ENCODE data around the gene TBC1D22B. TPM values are rescaled to one million over a fixed set of nuclear protein-coding genes. Genes with fewer than 3 reads are reported as not detected.

Gene TBC1D22B
- total RNA-seq, 1 experiment from 2014 or later: 9.1 TPM

GRCh38 chr6:37238381-37238780, 19.2 kb upstream of the TBC1D22B start:
- Histone ChIP-seq H3K9me2 (replicated peaks; ENCODE audit: low read length) (no peaks in the 10 kb centered on the region), H4K20me1 (ENCODE audit: low read length) (no peaks in the 10 kb centered on the region), H3K79me2 (ENCODE audit: low read length) (no peaks in the 10 kb centered on the region), H3K27me3 (ENCODE audit: low read length) (no peaks in the 10 kb centered on the region), H3K9ac (ENCODE audit: low read length) (no peak overlapping the region), H3K4me3 (ENCODE audit: low read length) (no peak overlapping the region), H3K36me3 (ENCODE audit: low read depth, low read length) (no peaks in the 10 kb centered on the region), H3K9me3 (ENCODE audit: low read length) (no peaks in the 10 kb centered on the region), H3K4me1 (ENCODE audit: insufficient read depth, low read length) (peaks cover 34% of the 10 kb centered on the region), H3K4me2 (ENCODE audit: low read length) (no peak overlapping the region), H3F3A (ENCODE audit: low read length, unreplicated experiment) (peaks cover 17% of the 10 kb centered on the region), H3K27ac (ENCODE audit: low read length) (no peak overlapping the region), H2AFZ (ENCODE audit: low read length) (no peak overlapping the region)
- intact Hi-C loops (cut with micrococcal nuclease): no loop called here
- BruUV-seq (replicated peaks): no TSS peak
- POLR2A ChIA-PET (ENCODE audit: unreplicated experiment): no interaction called here
- TF ChIP-seq, protein P1, sequence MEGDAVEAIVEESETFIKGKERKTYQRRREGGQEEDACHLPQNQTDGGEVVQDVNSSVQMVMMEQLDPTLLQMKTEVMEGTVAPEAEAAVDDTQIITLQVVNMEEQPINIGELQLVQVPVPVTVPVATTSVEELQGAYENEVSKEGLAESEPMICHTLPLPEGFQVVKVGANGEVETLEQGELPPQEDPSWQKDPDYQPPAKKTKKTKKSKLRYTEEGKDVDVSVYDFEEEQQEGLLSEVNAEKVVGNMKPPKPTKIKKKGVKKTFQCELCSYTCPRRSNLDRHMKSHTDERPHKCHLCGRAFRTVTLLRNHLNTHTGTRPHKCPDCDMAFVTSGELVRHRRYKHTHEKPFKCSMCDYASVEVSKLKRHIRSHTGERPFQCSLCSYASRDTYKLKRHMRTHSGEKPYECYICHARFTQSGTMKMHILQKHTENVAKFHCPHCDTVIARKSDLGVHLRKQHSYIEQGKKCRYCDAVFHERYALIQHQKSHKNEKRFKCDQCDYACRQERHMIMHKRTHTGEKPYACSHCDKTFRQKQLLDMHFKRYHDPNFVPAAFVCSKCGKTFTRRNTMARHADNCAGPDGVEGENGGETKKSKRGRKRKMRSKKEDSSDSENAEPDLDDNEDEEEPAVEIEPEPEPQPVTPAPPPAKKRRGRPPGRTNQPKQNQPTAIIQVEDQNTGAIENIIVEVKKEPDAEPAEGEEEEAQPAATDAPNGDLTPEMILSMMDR (conservative IDR thresholded peaks at IDR 0.05; ENCODE audit: low read depth, low read length): no peak
- no peak for TF ChIP-seq EZH2phosphoT487 (IDR thresholded peaks at IDR 0.05; ENCODE audit: borderline replicate concordance, low read length)
- no peak for TF ChIP-seq EZH2 (IDR thresholded peaks at IDR 0.05; ENCODE audit: low read length, unreplicated experiment)
- no peak for DNase-seq
- CTCF ChIA-PET: no interaction called here
- ATAC-seq: no peak

GRCh38 chr6:37239526-37239925, 18.0 kb upstream of the TBC1D22B start:
- ATAC-seq (no peak), DNase-seq (no peak)
- Histone ChIP-seq H3K79me2 (ENCODE audit: low read length) (no peaks in the 10 kb centered on the region), H3K9ac (ENCODE audit: low read length) (peak overlapping the region; percentile 47; the same call in 1 of the 2 replicates), H3K9me3 (ENCODE audit: low read length) (no peaks in the 10 kb centered on the region), H3K4me2 (ENCODE audit: low read length) (peak overlapping the region; percentile 40), H2AFZ (ENCODE audit: low read length) (no peak overlapping the region), H3K36me3 (ENCODE audit: low read depth, low read length) (no peaks in the 10 kb centered on the region), H3F3A (ENCODE audit: low read length, unreplicated experiment) (peaks cover 17% of the 10 kb centered on the region), H4K20me1 (ENCODE audit: low read length) (no peaks in the 10 kb centered on the region), H3K4me3 (ENCODE audit: low read length) (no peak overlapping the region), H3K9me2 (replicated peaks; ENCODE audit: low read length) (no peaks in the 10 kb centered on the region), H3K27me3 (ENCODE audit: low read length) (no peaks in the 10 kb centered on the region), H3K4me1 (ENCODE audit: insufficient read depth, low read length) (peaks cover 36% of the 10 kb centered on the region), H3K27ac (ENCODE audit: low read length) (peak overlapping the region; percentile 82)
- ChIA-PET CTCF (no interaction called here), POLR2A (ENCODE audit: unreplicated experiment) (interaction anchor here (0.6 kb wide), 1 partner anchor 45 kb away, joined by 5 read pairs; no protein-coding TSS in a partner anchor)
- intact Hi-C loops (cut with micrococcal nuclease): no loop called here
- TF ChIP-seq, protein P1 (conservative IDR thresholded peaks at IDR 0.05; ENCODE audit: low read depth, low read length): no peak
- no peak for TF ChIP-seq EZH2 (IDR thresholded peaks at IDR 0.05; ENCODE audit: low read length, unreplicated experiment)
- BruUV-seq (replicated peaks): no TSS peak

- H3K9me2 ChIP-seq (replicated peaks; ENCODE audit: low read length): no peaks in the 10 kb centered on the region
- H3K27me3 ChIP-seq (ENCODE audit: low read length): no peaks in the 10 kb centered on the region
- H4K20me1 ChIP-seq (ENCODE audit: low read length): no peaks in the 10 kb centered on the region
- peaks cover 17% of the 10 kb centered on the region for H3F3A ChIP-seq (ENCODE audit: low read length, unreplicated experiment)
- H3K4me1 ChIP-seq (ENCODE audit: insufficient read depth, low read length): peaks cover 36% of the 10 kb centered on the region
- no peaks in the 10 kb centered on the region for H3K9me3 ChIP-seq (ENCODE audit: low read length)
- intact Hi-C loops (cut with micrococcal nuclease): no loop called here
- H3K79me2 ChIP-seq (ENCODE audit: low read length): no peaks in the 10 kb centered on the region
- ATAC-seq (peak; percentile 57), DNase-seq (peak; percentile 90)
- BruUV-seq (replicated peaks): no TSS peak
- 0 out of 2 replicates have a peak overlapping the region, but pooled peaks have one; percentile 11 for H2AFZ ChIP-seq (ENCODE audit: low read length)
- no peak overlapping the region for H3K4me3 ChIP-seq (ENCODE audit: low read length)
- H3K9ac ChIP-seq (ENCODE audit: low read length): peak overlapping the region; percentile 47
- ChIA-PET POLR2A (ENCODE audit: unreplicated experiment) (interaction anchor here (0.6 kb wide), 1 partner anchor 45 kb away, joined by 5 read pairs; no protein-coding TSS in a partner anchor), CTCF (no interaction called here)
- peak overlapping the region; percentile 40 for H3K4me2 ChIP-seq (ENCODE audit: low read length)
- H3K36me3 ChIP-seq (ENCODE audit: low read depth, low read length): no peaks in the 10 kb centered on the region
- H3K27ac ChIP-seq (ENCODE audit: low read length): peak overlapping the region; percentile 82
- TF ChIP-seq EZH2 (IDR thresholded peaks at IDR 0.05; ENCODE audit: low read length, unreplicated experiment) (no peak), EZH2phosphoT487 (IDR thresholded peaks at IDR 0.05; ENCODE audit: borderline replicate concordance, low read length) (no peak)
- TF ChIP-seq, protein P1 (conservative IDR thresholded peaks at IDR 0.05; ENCODE audit: low read depth, low read length): no peak
These were observed 17.4 kb upstream of the TBC1D22B start for GRCh38 chr6:37239950-37240713.

Data from PC-3 (cell line).